ENCODE measurements around the gene PRKCSH. TPM values are rescaled to one million over a fixed set of nuclear protein-coding genes. Genes with fewer than 3 reads are reported as not detected.

Gene PRKCSH
- total RNA-seq, 1 donor from 2014 or later, result 285 TPM

GRCh38 chr19:11397089-11397610 is 38.3 kb upstream of the PRKCSH start:
- Histone ChIP-seq H3K4me1 (no peaks in the 10 kb centered on the region), H3K27ac (no peak overlapping the region), H3K9me3 (no peaks in the 10 kb centered on the region), H3K36me3 (peaks cover 23% of the 10 kb centered on the region), H3K27me3 (ENCODE audit: low read depth) (no peaks in the 10 kb centered on the region), H3K4me3 (no peak overlapping the region)
- TF ChIP-seq CTCF (IDR thresholded peaks at IDR 0.05), result no peak
- ATAC-seq, result peak in 1 of 2 donors; percentile 10
- no peak for DNase-seq
- intact Hi-C loops (cut with DNase I), result no loop called here

- peak in 1 of 2 donors; percentile 21 for ATAC-seq
- peaks cover 32% of the 10 kb centered on the region for H3K36me3 ChIP-seq
- DNase-seq, result no peak
- no peak overlapping the region for H3K4me3 ChIP-seq
- intact Hi-C loops (cut with DNase I), result no loop called here
- H3K27me3 ChIP-seq (ENCODE audit: low read depth), result no peaks in the 10 kb centered on the region
- no peak overlapping the region for H3K27ac ChIP-seq
- H3K4me1 ChIP-seq, result no peaks in the 10 kb centered on the region
- no peaks in the 10 kb centered on the region for H3K9me3 ChIP-seq
- TF ChIP-seq CTCF (IDR thresholded peaks at IDR 0.05), result no peak
Measured at GRCh38 chr19:11399667-11400066, 35.8 kb upstream of the PRKCSH start.

- no peak for TF ChIP-seq CTCF (IDR thresholded peaks at IDR 0.05)
- peaks cover 32% of the 10 kb centered on the region for H3K36me3 ChIP-seq
- no peak for ATAC-seq
- no peak overlapping the region for H3K27ac ChIP-seq
- no peak overlapping the region for H3K4me3 ChIP-seq
- intact Hi-C loops (cut with DNase I), result no loop called here
- H3K9me3 ChIP-seq, result no peaks in the 10 kb centered on the region
- no peak for DNase-seq
- H3K27me3 ChIP-seq (ENCODE audit: low read depth), result no peaks in the 10 kb centered on the region
- H3K4me1 ChIP-seq, result no peaks in the 10 kb centered on the region
Measured at GRCh38 chr19:11400798-11401197, 34.6 kb upstream of the PRKCSH start.

- Histone ChIP-seq H3K27me3 (ENCODE audit: low read depth) (no peaks in the 10 kb centered on the region), H3K4me3 (no peak overlapping the region), H3K9me3 (no peaks in the 10 kb centered on the region), H3K4me1 (peaks cover 5% of the 10 kb centered on the region), H3K27ac (no peak overlapping the region), H3K36me3 (peaks cover 27% of the 10 kb centered on the region)
- TF ChIP-seq CTCF (IDR thresholded peaks at IDR 0.05), result no peak
- no peak for DNase-seq
- ATAC-seq, result no peak
- intact Hi-C loops (cut with DNase I), result no loop called here
Measured at GRCh38 chr19:11401808-11402543, 33.5 kb upstream of the PRKCSH start.

- no peak for ATAC-seq
- H3K27me3 ChIP-seq (ENCODE audit: low read depth), result no peaks in the 10 kb centered on the region
- no peak overlapping the region for H3K4me3 ChIP-seq
- H3K4me1 ChIP-seq, result peaks cover 5% of the 10 kb centered on the region
- intact Hi-C loops (cut with DNase I), result no loop called here
- H3K27ac ChIP-seq, result no peak overlapping the region
- H3K9me3 ChIP-seq, result no peaks in the 10 kb centered on the region
- TF ChIP-seq CTCF (IDR thresholded peaks at IDR 0.05), result no peak
- peaks cover 20% of the 10 kb centered on the region for H3K36me3 ChIP-seq
- DNase-seq, result no peak
Measured at GRCh38 chr19:11404588-11405222, 30.7 kb upstream of the PRKCSH start.
